ENCODE results near the gene VPS39. TPM values are rescaled to one million over a fixed set of nuclear protein-coding genes. Genes with fewer than 3 reads are reported as not detected.
"Not testable (repeated sequence)": the region's sequence is repeated elsewhere in the genome, so short reads cannot be mapped to it uniquely, and the experiment has no call there.

The VPS39 gene
- polyA plus RNA-seq, 1 of the 3 experiments (the other 2 are of a cell fraction) = 61.1 TPM

GRCh38 chr15:42232606-42233005 is 24.5 kb upstream of the VPS39 start:
- no peak overlapping the region for H3K4me3 ChIP-seq (ENCODE audit: low read depth in 2 of 2, low read length in 1 of 2)
- no peaks in the 10 kb centered on the region for H3K9me3 ChIP-seq
- DNase-seq = no peak
- H2AFZ ChIP-seq (ENCODE audit: low read depth) = no peak overlapping the region
- no peak overlapping the region for H3K27ac ChIP-seq (ENCODE audit: low read depth in 2 of 2, low read length in 1 of 2)
- no peaks in the 10 kb centered on the region for H3K27me3 ChIP-seq (ENCODE audit: insufficient read depth)
- no peak overlapping the region for H3K9ac ChIP-seq
- no peaks in the 10 kb centered on the region for H3K9me2 ChIP-seq
- H3K4me1 ChIP-seq (ENCODE audit: control insufficient read depth in 1 of 2, insufficient read depth in 2 of 2, low read depth in 1 of 2, low read length in 1 of 2) = no peaks in the 10 kb centered on the region
- ChIA-PET CTCF (no interaction called here), POLR2A (no interaction called here)
- H3K4me2 ChIP-seq = no peak overlapping the region
- no peaks in the 10 kb centered on the region for H3F3A ChIP-seq (replicated peaks; ENCODE audit: insufficient read depth)
- TF ChIP-seq MEF2A (IDR thresholded peaks at IDR 0.05; ENCODE audit: borderline replicate concordance, low read depth) (no peak), CTCF (IDR thresholded peaks at IDR 0.05) (no peak), YY1 (IDR thresholded peaks at IDR 0.05; ENCODE audit: low read depth) (no peak), TCF12 (IDR thresholded peaks at IDR 0.05) (no peak), NRF1 (IDR thresholded peaks at IDR 0.05; ENCODE audit: low read depth, low read length) (no peak), USF1 (IDR thresholded peaks at IDR 0.05; ENCODE audit: borderline replicate concordance, low read depth) (no peak), ELF1 (IDR thresholded peaks at IDR 0.05) (no peak), RXRA (IDR thresholded peaks at IDR 0.05; ENCODE audit: borderline replicate concordance, low read depth) (no peak), CHD2 (IDR thresholded peaks at IDR 0.05; ENCODE audit: low read length, partially characterized antibody) (no peak), GABPA (IDR thresholded peaks at IDR 0.05; ENCODE audit: low read depth) (no peak)
- H3K36me3 ChIP-seq (replicated peaks in 1 of 2; ENCODE audit: control insufficient read depth in 1 of 2, insufficient read depth in 2 of 2, low read length in 1 of 2) = peaks cover 67 to 78% of the 10 kb centered on the region in 2 experiments
- H3K79me2 ChIP-seq (ENCODE audit: insufficient read depth) = peaks cover 21% of the 10 kb centered on the region; the same call in 1 of the 2 replicates
- 79% methylated on average over 5 of the region's 5 CpGs for WGBS (ENCODE audit: low lambda C conversion rate)
- no peaks in the 10 kb centered on the region for H4K20me1 ChIP-seq (ENCODE audit: insufficient read depth)

- CTCF ChIA-PET = interaction anchor here (1.3 kb wide), 1 partner anchor 93 kb away, joined by 4 read pairs; no protein-coding TSS in a partner anchor
- 97% methylated on average over 1 of the region's 1 CpG for WGBS (ENCODE audit: low lambda C conversion rate)
- Histone ChIP-seq H4K20me1 (ENCODE audit: insufficient read depth) (no peaks in the 10 kb centered on the region), H3K4me3 (ENCODE audit: low read depth in 2 of 2, low read length in 1 of 2) (no peak overlapping the region), H3K9me2 (no peaks in the 10 kb centered on the region), H3K36me3 (replicated peaks in 1 of 2; ENCODE audit: control insufficient read depth in 1 of 2, insufficient read depth in 2 of 2, low read length in 1 of 2) (peaks cover 66 to 78% of the 10 kb centered on the region in 2 experiments), H3K9me3 (no peaks in the 10 kb centered on the region), H3K27ac (ENCODE audit: low read depth in 2 of 2, low read length in 1 of 2) (no peak overlapping the region), H3K27me3 (ENCODE audit: insufficient read depth) (no peaks in the 10 kb centered on the region), H2AFZ (ENCODE audit: low read depth) (no peak overlapping the region), H3K4me1 (ENCODE audit: control insufficient read depth in 1 of 2, insufficient read depth in 2 of 2, low read depth in 1 of 2, low read length in 1 of 2) (no peaks in the 10 kb centered on the region), H3K9ac (no peak overlapping the region), H3F3A (replicated peaks; ENCODE audit: insufficient read depth) (no peaks in the 10 kb centered on the region), H3K79me2 (ENCODE audit: insufficient read depth) (peaks cover 23% of the 10 kb centered on the region; the same call in 1 of the 2 replicates), H3K4me2 (no peak overlapping the region)
- POLR2A ChIA-PET = no interaction called here
- TF ChIP-seq MAX (IDR thresholded peaks at IDR 0.05; ENCODE audit: low read depth) = no peak
- TF ChIP-seq ELF1 (IDR thresholded peaks at IDR 0.05) = no peak
- TF ChIP-seq RXRA (IDR thresholded peaks at IDR 0.05; ENCODE audit: borderline replicate concordance, low read depth) = no peak
- no peak for TF ChIP-seq GABPA (IDR thresholded peaks at IDR 0.05; ENCODE audit: low read depth)
- TF ChIP-seq EP300 (IDR thresholded peaks at IDR 0.05; ENCODE audit: borderline replicate concordance in 1 of 2, low read depth in 1 of 2, low read length in 1 of 2) = no peak
- no peak for TF ChIP-seq CHD2 (IDR thresholded peaks at IDR 0.05; ENCODE audit: low read length, partially characterized antibody)
- TF ChIP-seq PBX3 (IDR thresholded peaks at IDR 0.05) = no peak
- DNase-seq = no peak
Observed at GRCh38 chr15:42231088-42231487, 23.0 kb upstream of the VPS39 start.

GRCh38 chr15:42228981-42229380 is 20.9 kb upstream of the VPS39 start:
- H3K27me3 ChIP-seq (ENCODE audit: insufficient read depth); H3K27ac ChIP-seq (ENCODE audit: low read depth in 2 of 2, low read length in 1 of 2); H3K9ac ChIP-seq; H3K4me1 ChIP-seq (ENCODE audit: control insufficient read depth in 1 of 2, insufficient read depth in 2 of 2, low read depth in 1 of 2, low read length in 1 of 2); DNase-seq; H3K4me2 ChIP-seq; H3K9me2 ChIP-seq; H2AFZ ChIP-seq (ENCODE audit: low read depth); H3K4me3 ChIP-seq (ENCODE audit: low read depth in 2 of 2, low read length in 1 of 2); H3F3A ChIP-seq (replicated peaks; ENCODE audit: insufficient read depth); H4K20me1 ChIP-seq (ENCODE audit: insufficient read depth); H3K9me3 ChIP-seq: not testable (repeated sequence)
- Histone ChIP-seq H3K36me3 (replicated peaks in 1 of 2; ENCODE audit: control insufficient read depth in 1 of 2, insufficient read depth in 2 of 2, low read length in 1 of 2) (peaks cover 71 to 75% of the 10 kb centered on the region in 2 experiments), H3K79me2 (ENCODE audit: insufficient read depth) (peaks cover 15% of the 10 kb centered on the region; the same call in 1 of the 2 replicates)
- ChIA-PET POLR2A (interaction anchor here (0.6 kb wide), 1 partner anchor 713 kb away, joined by 3 read pairs; no protein-coding TSS in a partner anchor), CTCF (interaction anchor here (0.6 to 1.1 kb wide), 3 partner anchors 10 to 36 kb away, joined by 3 read pairs; no protein-coding TSS in a partner anchor)
- over 99% methylated on average over 5 of the region's 5 CpGs for WGBS (ENCODE audit: low lambda C conversion rate)
